ENCODE measurements around the gene PACS2.

The PACS2 gene

DNA sequence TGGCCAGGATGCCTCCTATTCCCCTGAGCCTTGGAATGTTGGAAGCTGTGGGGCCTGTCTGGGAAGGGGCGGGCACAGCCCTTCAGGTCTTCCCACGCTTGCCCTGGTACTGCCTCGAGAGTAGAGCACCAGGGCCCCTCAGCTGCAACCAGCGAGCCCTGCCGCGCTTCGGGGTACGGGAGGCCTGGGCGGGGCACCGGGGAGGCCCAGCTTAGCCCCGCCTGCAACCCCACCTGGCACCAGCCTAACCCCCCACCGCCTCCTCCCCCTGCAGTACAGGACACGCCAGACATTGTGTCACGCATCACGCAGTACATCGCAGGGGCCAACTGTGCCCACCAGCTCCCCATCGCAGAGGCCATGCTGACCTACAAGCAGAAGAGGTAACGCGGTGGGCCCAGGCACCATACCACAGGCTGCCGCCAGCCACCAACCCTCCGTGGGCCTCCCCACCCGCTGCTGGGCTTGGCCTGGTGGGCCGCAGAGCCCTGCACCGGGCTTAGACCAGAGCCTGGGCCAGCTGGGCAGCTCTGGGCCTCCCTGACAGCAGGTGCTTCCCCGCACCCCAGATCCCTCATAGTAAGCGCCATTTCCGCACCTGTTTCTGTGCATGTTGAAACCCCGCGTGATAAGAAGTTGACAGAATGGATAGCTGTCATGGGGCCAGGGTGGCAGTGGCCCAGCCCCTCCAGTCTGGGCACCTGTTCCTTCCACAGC, 70.2 kb downstream of the PACS2 start:
- H3K27me3 ChIP-seq (ENCODE audit: insufficient read depth, poor library complexity, severe bottlenecking), result no peaks in the 10 kb centered on the region
- TF ChIP-seq, protein P1, sequence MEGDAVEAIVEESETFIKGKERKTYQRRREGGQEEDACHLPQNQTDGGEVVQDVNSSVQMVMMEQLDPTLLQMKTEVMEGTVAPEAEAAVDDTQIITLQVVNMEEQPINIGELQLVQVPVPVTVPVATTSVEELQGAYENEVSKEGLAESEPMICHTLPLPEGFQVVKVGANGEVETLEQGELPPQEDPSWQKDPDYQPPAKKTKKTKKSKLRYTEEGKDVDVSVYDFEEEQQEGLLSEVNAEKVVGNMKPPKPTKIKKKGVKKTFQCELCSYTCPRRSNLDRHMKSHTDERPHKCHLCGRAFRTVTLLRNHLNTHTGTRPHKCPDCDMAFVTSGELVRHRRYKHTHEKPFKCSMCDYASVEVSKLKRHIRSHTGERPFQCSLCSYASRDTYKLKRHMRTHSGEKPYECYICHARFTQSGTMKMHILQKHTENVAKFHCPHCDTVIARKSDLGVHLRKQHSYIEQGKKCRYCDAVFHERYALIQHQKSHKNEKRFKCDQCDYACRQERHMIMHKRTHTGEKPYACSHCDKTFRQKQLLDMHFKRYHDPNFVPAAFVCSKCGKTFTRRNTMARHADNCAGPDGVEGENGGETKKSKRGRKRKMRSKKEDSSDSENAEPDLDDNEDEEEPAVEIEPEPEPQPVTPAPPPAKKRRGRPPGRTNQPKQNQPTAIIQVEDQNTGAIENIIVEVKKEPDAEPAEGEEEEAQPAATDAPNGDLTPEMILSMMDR (IDR thresholded peaks at IDR 0.05; ENCODE audit: insufficient read depth, low read length), result no peak
- no peak for TF ChIP-seq SPI1 (IDR thresholded peaks at IDR 0.05; ENCODE audit: borderline replicate concordance, low read depth)
- TF ChIP-seq, protein P2, sequence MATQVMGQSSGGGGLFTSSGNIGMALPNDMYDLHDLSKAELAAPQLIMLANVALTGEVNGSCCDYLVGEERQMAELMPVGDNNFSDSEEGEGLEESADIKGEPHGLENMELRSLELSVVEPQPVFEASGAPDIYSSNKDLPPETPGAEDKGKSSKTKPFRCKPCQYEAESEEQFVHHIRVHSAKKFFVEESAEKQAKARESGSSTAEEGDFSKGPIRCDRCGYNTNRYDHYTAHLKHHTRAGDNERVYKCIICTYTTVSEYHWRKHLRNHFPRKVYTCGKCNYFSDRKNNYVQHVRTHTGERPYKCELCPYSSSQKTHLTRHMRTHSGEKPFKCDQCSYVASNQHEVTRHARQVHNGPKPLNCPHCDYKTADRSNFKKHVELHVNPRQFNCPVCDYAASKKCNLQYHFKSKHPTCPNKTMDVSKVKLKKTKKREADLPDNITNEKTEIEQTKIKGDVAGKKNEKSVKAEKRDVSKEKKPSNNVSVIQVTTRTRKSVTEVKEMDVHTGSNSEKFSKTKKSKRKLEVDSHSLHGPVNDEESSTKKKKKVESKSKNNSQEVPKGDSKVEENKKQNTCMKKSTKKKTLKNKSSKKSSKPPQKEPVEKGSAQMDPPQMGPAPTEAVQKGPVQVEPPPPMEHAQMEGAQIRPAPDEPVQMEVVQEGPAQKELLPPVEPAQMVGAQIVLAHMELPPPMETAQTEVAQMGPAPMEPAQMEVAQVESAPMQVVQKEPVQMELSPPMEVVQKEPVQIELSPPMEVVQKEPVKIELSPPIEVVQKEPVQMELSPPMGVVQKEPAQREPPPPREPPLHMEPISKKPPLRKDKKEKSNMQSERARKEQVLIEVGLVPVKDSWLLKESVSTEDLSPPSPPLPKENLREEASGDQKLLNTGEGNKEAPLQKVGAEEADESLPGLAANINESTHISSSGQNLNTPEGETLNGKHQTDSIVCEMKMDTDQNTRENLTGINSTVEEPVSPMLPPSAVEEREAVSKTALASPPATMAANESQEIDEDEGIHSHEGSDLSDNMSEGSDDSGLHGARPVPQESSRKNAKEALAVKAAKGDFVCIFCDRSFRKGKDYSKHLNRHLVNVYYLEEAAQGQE (IDR thresholded peaks at IDR 0.05; ENCODE audit: insufficient replicate concordance, low read depth), result no peak
- no peak for TF ChIP-seq GABPA (IDR thresholded peaks at IDR 0.05; ENCODE audit: low read depth)
- TF ChIP-seq POLR2AphosphoS5 (IDR thresholded peaks at IDR 0.05; ENCODE audit: low read depth), result no peak
- DNase-seq (ENCODE audit: low read depth in 1 of 2, low spot score in 1 of 2), result no peak

DNA sequence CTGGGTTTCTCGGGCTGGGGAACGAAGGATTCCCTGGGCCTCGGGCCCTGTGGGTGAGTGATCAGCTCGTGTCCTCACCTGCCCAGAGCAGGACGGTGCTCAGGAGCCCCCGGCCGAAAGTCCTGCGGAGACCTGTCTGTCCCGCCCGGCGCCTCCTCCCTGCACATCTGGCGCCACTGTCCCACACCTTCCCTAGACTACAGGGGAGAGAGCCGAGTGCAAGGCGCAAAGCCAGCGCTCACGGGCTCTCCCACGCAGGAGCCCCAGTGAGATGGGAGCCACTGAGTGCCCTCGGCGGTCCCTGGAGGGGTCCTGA, 70.7 kb downstream of the PACS2 start:
- H3K27ac ChIP-seq (replicated peaks), result no peak overlapping the region
- H3K27me3 ChIP-seq (ENCODE audit: insufficient read depth, poor library complexity, severe bottlenecking), result no peaks in the 10 kb centered on the region
- no peak for DNase-seq (ENCODE audit: low read depth in 1 of 2, low spot score in 1 of 2)
- TF ChIP-seq, protein P2 (IDR thresholded peaks at IDR 0.05; ENCODE audit: insufficient replicate concordance, low read depth), result no peak
- no peak for TF ChIP-seq SPI1 (IDR thresholded peaks at IDR 0.05; ENCODE audit: borderline replicate concordance, low read depth)
- TF ChIP-seq POLR2AphosphoS5 (IDR thresholded peaks at IDR 0.05; ENCODE audit: low read depth), result no peak
- TF ChIP-seq, protein P1 (IDR thresholded peaks at IDR 0.05; ENCODE audit: insufficient read depth, low read length), result no peak
- TF ChIP-seq GABPA (IDR thresholded peaks at IDR 0.05; ENCODE audit: low read depth), result no peak
- H3K4me3 ChIP-seq (replicated peaks; ENCODE audit: insufficient read depth, low read length), result no peak overlapping the region

More for the DNA sequence above, 70.2 kb downstream of the PACS2 start:
- no peak overlapping the region for H3K27ac ChIP-seq (replicated peaks)
- H3K4me3 ChIP-seq (replicated peaks; ENCODE audit: insufficient read depth, low read length), result no peak overlapping the region

DNA sequence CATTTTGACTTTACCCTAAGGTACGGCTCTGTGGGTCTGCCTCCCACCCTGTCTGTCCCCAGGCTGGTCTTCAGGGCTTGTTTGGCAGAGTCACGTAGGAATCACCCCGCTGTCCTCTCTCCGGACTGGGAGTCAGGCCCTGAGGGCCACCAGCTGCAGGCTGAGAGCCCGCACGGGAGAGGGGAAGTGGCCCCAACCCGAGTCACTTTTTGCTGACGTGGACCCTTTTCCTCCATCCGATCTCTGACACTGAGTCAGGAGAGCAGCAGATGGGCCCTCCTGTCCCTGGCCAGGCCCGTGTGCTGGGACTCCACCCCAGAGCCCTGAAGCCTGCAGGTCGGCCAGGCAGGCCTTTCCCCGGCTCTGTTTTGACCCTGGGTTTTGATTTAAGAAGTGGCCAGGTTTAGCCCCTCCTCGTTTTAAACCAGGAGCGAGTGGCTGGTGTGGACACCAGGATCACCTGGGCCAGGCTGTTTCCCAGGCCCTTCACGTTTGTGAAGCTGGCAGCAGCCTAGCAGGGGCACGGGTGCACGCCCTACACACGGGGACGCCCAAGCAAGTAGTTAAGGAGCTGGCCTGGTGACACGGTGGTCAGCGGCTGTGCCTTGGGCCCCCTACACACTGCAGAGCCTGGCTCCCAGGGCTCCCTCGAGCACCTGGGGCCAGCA, 71.3 kb downstream of the PACS2 start:
- Histone ChIP-seq H3K27me3 (ENCODE audit: insufficient read depth, poor library complexity, severe bottlenecking) (no peaks in the 10 kb centered on the region), H3K27ac (replicated peaks) (no peak overlapping the region), H3K4me3 (replicated peaks; ENCODE audit: insufficient read depth, low read length) (no peak overlapping the region)
- no peak for DNase-seq (ENCODE audit: low read depth in 1 of 2, low spot score in 1 of 2)
- TF ChIP-seq SPI1 (IDR thresholded peaks at IDR 0.05; ENCODE audit: borderline replicate concordance, low read depth) (no peak), GABPA (IDR thresholded peaks at IDR 0.05; ENCODE audit: low read depth) (no peak)
- TF ChIP-seq, protein P2 (IDR thresholded peaks at IDR 0.05; ENCODE audit: insufficient replicate concordance, low read depth), result no peak

All from HL-60 (cell line).